T-helper 2 cell treated with Interferon-gamma antibody and Interleukin-4, amounts not matched to agents 100 ng/mL and 5 ng/mL, for 36 hours (primary cell): ENCODE results near the gene ZNF777. TPM values are rescaled to one million over a fixed set of nuclear protein-coding genes. Genes with fewer than 3 reads are reported as not detected.
"Not testable (repeated sequence)": the region's sequence is repeated elsewhere in the genome, so short reads cannot be mapped to it uniquely, and the experiment has no call there.

ENCODE experiments used
- intact Hi-C: fragments of 100-400 bp; cut with micrococcal nuclease; formaldehyde crosslinking; loops from one replicate; pipeline ENCODE4 v1.15.1; 2023
- total RNA-seq: library from RNA; stranded (reverse); gene quantifications from 2 replicates; pipeline ENCODE4 v1.2.3, GENCODE V29; 2022

Gene ZNF777
- total RNA-seq, 1 donor from 2014 or later = 13.8 TPM

- intact Hi-C loops = loop anchor here (5.0 kb wide), 1 partner anchor 223 kb away; the partner anchor contains the start of gene ZNF282
Measured at GRCh38 chr7:149420006-149420405, 40.9 kb downstream of the ZNF777 start.

GRCh38 chr7:149415391-149416071 is 45.3 kb downstream of the ZNF777 start:
- intact Hi-C loops = no loop called here

GRCh38 chr7:149414745-149415390 is 46.0 kb downstream of the ZNF777 start:
- intact Hi-C loops = no loop called here

GRCh38 chr7:149414171-149414570 is 46.7 kb downstream of the ZNF777 start:
- intact Hi-C loops = no loop called here

- intact Hi-C loops = not testable (repeated sequence)
Measured at GRCh38 chr7:149413083-149413482, 47.8 kb downstream of the ZNF777 start.

GRCh38 chr7:149409895-149410294 is 51.0 kb downstream of the ZNF777 start:
- intact Hi-C loops = no loop called here

GRCh38 chr7:149404825-149405224 is 56.0 kb downstream of the ZNF777 start:
- intact Hi-C loops = no loop called here

- intact Hi-C loops = no loop called here
Measured at GRCh38 chr7:149404396-149404795, 56.5 kb downstream of the ZNF777 start.

- intact Hi-C loops = no loop called here
Measured at GRCh38 chr7:149398195-149398820, 62.6 kb downstream of the ZNF777 start.

GRCh38 chr7:149397470-149398043 is 63.3 kb downstream of the ZNF777 start:
- intact Hi-C loops = no loop called here

- intact Hi-C loops = not testable (repeated sequence)
Measured at GRCh38 chr7:149388550-149389335, 72.1 kb downstream of the ZNF777 start.

- intact Hi-C loops = not testable (repeated sequence)
Measured at GRCh38 chr7:149386514-149386913, 74.3 kb downstream of the ZNF777 start.

GRCh38 chr7:149385195-149385950 is 75.5 kb downstream of the ZNF777 start:
- intact Hi-C loops = no loop called here

Other genes with a start within 250 kb of the ZNF777 start
- gene ZNF212, start 221.4 kb downstream of the ZNF777 start, total RNA-seq = 10.2 and 12.5 TPM in 2 replicates
- gene ZNF783, start 198.9 kb downstream of the ZNF777 start, total RNA-seq = 17.1 and 19.5 TPM in 2 replicates
- 20.5 and 21.9 TPM in 2 replicates for gene ZNF746, start 36.7 kb upstream of the ZNF777 start, total RNA-seq